A549 treated with RU486 at 1 μM for 4 hours (cell line): ENCODE results near the gene RPS6KL1. TPM values are rescaled to one million over a fixed set of nuclear protein-coding genes. Genes with fewer than 3 reads are reported as not detected.

Source experiments
- total RNA-seq: library from RNA; stranded (reverse); fragments of 200-300 nt; extraction: Qiagen RNA extraction; gene quantifications from 5 replicates; pipeline ENCODE4 v1.2.3, GENCODE V29; 2022; ENCODE audit warnings: low read depth

Gene RPS6KL1, protein sequence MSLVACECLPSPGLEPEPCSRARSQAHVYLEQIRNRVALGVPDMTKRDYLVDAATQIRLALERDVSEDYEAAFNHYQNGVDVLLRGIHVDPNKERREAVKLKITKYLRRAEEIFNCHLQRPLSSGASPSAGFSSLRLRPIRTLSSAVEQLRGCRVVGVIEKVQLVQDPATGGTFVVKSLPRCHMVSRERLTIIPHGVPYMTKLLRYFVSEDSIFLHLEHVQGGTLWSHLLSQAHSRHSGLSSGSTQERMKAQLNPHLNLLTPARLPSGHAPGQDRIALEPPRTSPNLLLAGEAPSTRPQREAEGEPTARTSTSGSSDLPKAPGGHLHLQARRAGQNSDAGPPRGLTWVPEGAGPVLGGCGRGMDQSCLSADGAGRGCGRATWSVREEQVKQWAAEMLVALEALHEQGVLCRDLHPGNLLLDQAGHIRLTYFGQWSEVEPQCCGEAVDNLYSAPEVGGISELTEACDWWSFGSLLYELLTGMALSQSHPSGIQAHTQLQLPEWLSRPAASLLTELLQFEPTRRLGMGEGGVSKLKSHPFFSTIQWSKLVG
- total RNA-seq: 0.16 to 0.68 TPM (median 0.38 TPM) in 5 replicates

DNA sequence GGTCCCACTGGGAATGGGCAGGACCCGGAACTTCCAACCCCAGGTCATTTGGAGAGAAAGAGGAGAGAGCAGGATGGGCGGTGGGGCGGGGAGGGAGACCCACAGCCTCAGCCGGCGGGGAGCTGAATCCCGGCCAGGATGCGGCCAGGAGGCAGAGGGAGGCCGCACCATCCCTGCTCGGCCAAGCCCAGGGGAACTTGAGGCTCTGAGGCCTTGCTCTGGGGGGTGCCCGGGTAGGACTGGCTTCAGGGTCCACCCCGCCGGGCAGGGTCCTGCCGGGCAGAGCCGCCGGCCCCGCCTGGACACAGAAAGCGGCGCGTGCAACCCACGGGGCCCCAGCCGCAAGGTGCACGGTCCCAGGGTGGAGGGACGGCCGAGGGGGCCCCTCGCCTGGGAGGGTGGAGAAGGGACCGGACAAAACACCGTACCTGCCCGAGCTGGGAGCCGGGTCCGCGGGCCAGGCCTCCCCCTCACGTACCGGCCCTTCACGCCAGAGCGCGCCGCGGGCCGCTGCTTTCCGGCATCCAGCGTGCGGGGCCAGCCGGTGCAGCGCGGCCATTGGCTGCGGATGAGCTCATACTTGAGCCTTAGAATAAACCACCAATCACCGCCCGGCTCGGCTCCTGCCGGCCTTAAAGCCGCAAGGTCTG, at the start of gene RPS6KL1:
Gene RPS6KL1 (minus strand): TSS at position 509 of the 650 bp plus-strand sequence. CDS start 1,719 bp downstream, outside the sequence.

DNA sequence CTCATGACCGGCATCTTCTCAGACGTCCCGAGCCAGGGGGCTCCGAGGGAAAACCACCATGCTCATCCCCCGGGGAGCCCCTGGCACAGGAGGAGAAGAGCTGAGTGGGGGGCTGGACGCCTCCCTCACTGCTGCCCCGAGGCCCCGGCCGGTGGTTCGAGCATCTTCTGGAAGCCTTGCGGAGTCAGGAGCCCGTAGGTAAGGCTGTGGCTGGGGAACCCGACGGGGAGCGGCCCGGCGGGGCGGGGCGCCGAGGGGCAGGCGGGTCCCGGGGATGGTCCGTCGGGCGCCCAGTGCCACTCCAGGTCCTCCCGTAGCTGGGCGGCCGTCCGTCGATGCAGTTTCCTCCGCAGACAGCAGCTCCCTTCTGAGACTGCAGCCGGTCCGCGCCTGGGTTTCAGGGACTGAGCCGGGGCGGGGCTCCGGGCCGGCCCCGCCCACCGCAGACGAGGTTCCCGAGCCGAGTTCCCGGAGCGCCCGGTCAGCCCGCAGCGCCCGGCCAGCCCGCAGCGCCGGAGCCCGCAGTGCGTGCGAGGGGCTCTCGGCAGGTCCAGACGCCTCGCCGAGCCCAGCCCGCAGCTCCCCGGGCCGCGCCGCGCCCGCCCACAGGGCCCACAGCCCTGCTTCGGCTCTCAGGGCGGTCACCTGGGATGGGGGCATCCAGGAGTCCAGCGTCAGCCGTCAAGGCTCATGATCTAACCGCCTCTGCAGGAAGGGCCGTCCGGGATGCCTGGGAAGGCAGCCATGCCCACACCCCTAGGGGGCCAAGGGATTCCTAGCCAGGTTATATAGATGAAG, 32.4 kb upstream of the RPS6KL1 start, which contains the start of gene PGF:
Gene PGF (minus strand): TSS at position 369 of the 798 bp plus-strand sequence. CDS start 355 bp downstream, at position 14.

DNA sequence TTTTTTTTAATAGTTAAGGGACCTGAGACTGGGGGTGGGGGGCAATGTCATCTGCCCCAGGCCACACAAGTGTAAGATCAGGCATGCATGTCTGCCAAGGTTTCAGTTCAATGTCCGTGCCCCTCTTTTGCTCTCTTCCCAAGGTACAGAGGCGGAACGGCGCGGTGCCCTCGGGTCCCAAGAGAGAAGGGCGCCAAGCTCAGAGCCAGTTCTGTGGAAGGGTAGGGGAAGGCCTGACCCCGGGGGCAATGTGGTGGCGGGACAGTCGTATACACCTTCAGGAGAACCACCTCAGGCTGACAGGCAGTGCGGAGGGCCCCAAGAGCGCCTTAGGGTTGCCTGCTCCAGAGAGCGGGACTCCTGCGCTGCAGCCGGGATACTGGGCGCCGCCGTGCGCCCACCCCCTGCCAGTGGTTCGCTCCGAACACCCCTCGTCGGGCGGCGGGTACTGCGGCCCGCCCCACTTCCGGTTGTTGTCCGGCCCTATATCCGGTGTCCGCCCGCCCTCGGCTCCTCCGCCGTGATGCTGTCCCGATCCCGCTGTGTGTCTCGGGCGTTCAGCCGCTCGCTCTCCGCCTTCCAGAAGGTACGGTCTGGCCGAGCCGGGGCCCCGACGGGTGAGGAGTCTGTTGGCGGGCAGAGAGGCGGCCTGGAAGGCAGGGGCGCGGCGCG, 41.5 kb downstream of the RPS6KL1 start, which contains the start of gene DLST:
Gene DLST (plus strand): TSS at position 486 of the 672 bp plus-strand sequence. CDS start 38 bp downstream, at position 524.

DNA sequence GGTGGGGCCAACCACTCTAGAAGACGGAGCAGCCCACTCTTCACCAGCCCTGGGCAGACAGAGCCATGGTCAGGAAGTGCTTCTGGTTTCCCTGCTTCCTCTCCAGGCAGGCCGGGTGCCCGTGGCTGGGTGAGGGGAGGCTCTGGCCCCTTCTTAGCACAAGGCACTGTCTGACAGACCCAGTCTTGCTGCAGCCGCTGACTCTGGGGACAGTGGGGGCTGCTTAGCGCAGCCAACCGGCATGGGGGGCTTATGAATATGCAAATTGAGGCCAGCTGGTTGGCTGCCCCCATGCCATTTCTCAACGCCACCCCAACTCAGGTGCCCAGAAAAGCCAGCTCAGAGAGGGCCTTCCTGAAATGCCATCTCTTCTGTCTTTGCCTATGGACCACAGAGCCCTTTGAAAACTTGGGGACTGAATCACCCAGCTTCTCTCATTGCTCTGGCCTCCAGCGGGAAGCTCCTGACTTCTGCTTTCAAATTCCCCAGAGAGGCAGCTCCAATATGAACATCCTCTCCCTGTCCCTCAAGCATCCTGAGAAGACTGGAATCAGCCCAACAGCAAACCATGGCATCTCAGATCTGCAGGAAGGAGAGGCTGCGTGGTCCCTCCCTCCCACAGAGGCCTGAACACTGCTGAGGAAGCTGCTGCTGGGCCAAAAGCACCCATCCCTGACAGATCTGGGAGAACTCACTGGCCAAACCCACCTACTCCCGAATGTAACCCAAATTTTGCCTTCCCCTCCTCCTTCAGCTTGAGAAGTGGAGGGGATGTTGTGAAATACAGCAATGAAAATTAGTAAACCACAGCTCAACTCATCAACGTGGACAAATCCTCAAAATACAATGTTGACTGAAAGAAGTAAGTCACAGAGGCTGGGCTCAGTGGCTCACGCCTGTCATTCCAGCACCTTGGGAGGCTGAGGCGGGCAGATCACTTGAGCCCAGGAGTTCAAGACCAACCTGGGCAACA, 46.8 kb downstream of the RPS6KL1 start, which contains the start of gene PROX2:
Gene PROX2 (minus strand): TSS at position 205 of the 973 bp plus-strand sequence. CDS start 12,311 bp downstream, outside the sequence.

Other genes starting within 250 kb of the RPS6KL1 start
- 20.7 to 26.5 TPM (median 25.8 TPM) in 5 replicates for gene AREL1, start 210.2 kb downstream of the RPS6KL1 start, total RNA-seq
- gene FCF1, start 210.1 kb downstream of the RPS6KL1 start, total RNA-seq: 38.6 to 73.8 TPM (median 50.3 TPM) in 5 replicates
- gene YLPM1, start 159.9 kb downstream of the RPS6KL1 start, total RNA-seq: 34.0 to 48.2 TPM (median 41.1 TPM) in 5 replicates
- not detected in 5 replicates for gene PROX2, start 47.1 kb downstream of the RPS6KL1 start, total RNA-seq
- 88.4 to 101 TPM (median 92.1 TPM) in 5 replicates for gene DLST, start 41.3 kb downstream of the RPS6KL1 start, total RNA-seq
- gene PGF, start 32.3 kb upstream of the RPS6KL1 start, total RNA-seq: 2.4 to 4.1 TPM (median 3.2 TPM) in 5 replicates
- 74.4 to 95.7 TPM (median 76.6 TPM) in 5 replicates for gene EIF2B2, start 79.7 kb upstream of the RPS6KL1 start, total RNA-seq
- 16.8 to 19.2 TPM (median 17.5 TPM) in 5 replicates for gene MLH3, start 128.2 kb upstream of the RPS6KL1 start, total RNA-seq
- 18.6 to 25.8 TPM (median 23.5 TPM) in 5 replicates for gene ACYP1, start 140.8 kb upstream of the RPS6KL1 start, total RNA-seq
- gene ZC2HC1C, start 146.4 kb upstream of the RPS6KL1 start, total RNA-seq: 3.0 to 4.3 TPM (median 3.3 TPM) in 5 replicates
- 23.4 to 37.1 TPM (median 30.2 TPM) in 5 replicates for gene NEK9, start 203.8 kb upstream of the RPS6KL1 start, total RNA-seq